Neural crest cell (in vitro differentiated cells): Measurements from ENCODE around the gene HSF2BP. TPM values are rescaled to one million over a fixed set of nuclear protein-coding genes. Genes with fewer than 3 reads are reported as not detected.
"Not testable (repeated sequence)": the region's sequence is repeated elsewhere in the genome, so short reads cannot be mapped to it uniquely, and the experiment has no call there.

Experiments used
- DNase-seq: peaks from one replicate; pipeline ENCODE4 v3.0.0; 2021; ENCODE audit warnings: low read depth, mixed read lengths, low spot score
- H3K27ac Mint-ChIP-seq: one replicate; pipeline ENCODE4 v1.8.0; 2021; ENCODE audit warnings: mild to moderate bottlenecking, mixed read lengths; ENCODE audit not compliant: unreplicated experiment
- H3K27me3 Mint-ChIP-seq: 2 replicates; pipeline ENCODE4 v1.8.0; 2021; ENCODE audit warnings: low read depth, mild to moderate bottlenecking, mixed read lengths
- H3K36me3 Mint-ChIP-seq: 2 replicates; pipeline ENCODE4 v1.8.0; 2021; ENCODE audit warnings: low read depth, mild to moderate bottlenecking, mixed read lengths
- H3K4me1 Mint-ChIP-seq: 2 replicates; pipeline ENCODE4 v1.8.0; 2021; ENCODE audit warnings: mixed read lengths
- H3K4me3 Mint-ChIP-seq: one replicate; pipeline ENCODE4 v1.8.0; 2021; ENCODE audit warnings: mild to moderate bottlenecking, mixed read lengths
- H3K9me3 Mint-ChIP-seq: 2 replicates; pipeline ENCODE4 v1.8.0; 2021; ENCODE audit warnings: mixed read lengths
- total RNA-seq: library from RNA; stranded (reverse); gene quantifications from 2 replicates; pipeline ENCODE4 v1.2.1, GENCODE V29; 2021
- TF ChIP-seq, protein P1 (sequence below): fragments of 200-600 bp; sonication (generic); conservative IDR thresholded peaks from 2 replicates; pipeline ENCODE4 v1.5.0; 2021; ENCODE audit warnings: antibody characterized with exemption, mild to moderate bottlenecking

The HSF2BP gene
- total RNA-seq, 1 donor from 2014 or later: 2.3 TPM

DNA sequence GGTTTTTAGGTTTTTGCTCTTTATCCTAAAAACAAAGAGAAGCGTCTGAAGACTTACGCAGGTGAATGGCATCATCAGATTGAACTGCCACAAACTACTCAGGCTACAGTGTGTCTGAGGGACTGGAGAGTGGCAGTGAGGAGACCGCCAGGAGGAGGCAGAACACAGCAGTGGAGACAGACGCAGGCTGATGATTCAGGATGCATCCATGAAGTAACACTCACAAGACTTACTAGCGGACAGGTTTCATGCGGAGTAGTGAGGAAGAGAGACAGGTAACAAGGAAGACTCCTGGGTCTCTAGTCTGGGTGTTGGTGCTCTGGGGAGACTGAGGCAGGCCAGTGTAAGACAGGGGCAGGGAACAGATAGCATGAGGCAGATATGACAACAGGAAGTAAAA lies 5.7 kb downstream of the HSF2BP start:
- TF ChIP-seq, protein P1, sequence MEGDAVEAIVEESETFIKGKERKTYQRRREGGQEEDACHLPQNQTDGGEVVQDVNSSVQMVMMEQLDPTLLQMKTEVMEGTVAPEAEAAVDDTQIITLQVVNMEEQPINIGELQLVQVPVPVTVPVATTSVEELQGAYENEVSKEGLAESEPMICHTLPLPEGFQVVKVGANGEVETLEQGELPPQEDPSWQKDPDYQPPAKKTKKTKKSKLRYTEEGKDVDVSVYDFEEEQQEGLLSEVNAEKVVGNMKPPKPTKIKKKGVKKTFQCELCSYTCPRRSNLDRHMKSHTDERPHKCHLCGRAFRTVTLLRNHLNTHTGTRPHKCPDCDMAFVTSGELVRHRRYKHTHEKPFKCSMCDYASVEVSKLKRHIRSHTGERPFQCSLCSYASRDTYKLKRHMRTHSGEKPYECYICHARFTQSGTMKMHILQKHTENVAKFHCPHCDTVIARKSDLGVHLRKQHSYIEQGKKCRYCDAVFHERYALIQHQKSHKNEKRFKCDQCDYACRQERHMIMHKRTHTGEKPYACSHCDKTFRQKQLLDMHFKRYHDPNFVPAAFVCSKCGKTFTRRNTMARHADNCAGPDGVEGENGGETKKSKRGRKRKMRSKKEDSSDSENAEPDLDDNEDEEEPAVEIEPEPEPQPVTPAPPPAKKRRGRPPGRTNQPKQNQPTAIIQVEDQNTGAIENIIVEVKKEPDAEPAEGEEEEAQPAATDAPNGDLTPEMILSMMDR: no peak
- H3K27me3 Mint-ChIP-seq: no peaks in the 10 kb centered on the region
- no peak overlapping the region for H3K27ac Mint-ChIP-seq
- no peaks in the 10 kb centered on the region for H3K4me1 Mint-ChIP-seq
- H3K36me3 Mint-ChIP-seq: no peaks in the 10 kb centered on the region
- no peak overlapping the region for H3K4me3 Mint-ChIP-seq
- no peaks in the 10 kb centered on the region for H3K9me3 Mint-ChIP-seq
- no peak for DNase-seq

DNA sequence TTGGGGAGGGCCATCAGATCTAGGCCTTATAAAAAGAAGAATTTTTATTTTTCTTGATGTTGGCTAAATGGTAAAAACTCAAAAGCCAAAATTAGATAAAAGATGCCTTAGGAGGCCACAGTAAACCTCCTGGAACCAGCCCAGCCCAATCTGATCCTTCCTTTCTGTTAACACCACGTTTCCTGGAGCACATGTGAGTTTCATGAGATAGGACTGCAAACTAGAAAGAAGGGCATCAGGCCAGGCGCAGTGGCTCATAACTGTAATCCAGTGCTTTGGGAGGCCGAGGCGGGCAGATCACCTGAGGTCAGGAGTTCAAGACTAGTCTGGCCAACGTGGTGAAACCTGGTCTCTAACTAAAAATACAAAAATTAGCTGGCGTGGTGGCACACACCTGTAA lies 6.7 kb downstream of the HSF2BP start:
- Mint-ChIP-seq H3K4me1 (no peaks in the 10 kb centered on the region), H3K4me3 (no peak overlapping the region), H3K9me3 (no peaks in the 10 kb centered on the region), H3K27me3 (no peaks in the 10 kb centered on the region), H3K36me3 (no peaks in the 10 kb centered on the region), H3K27ac (no peak overlapping the region)
- TF ChIP-seq, protein P1: no peak
- DNase-seq: no peak

DNA sequence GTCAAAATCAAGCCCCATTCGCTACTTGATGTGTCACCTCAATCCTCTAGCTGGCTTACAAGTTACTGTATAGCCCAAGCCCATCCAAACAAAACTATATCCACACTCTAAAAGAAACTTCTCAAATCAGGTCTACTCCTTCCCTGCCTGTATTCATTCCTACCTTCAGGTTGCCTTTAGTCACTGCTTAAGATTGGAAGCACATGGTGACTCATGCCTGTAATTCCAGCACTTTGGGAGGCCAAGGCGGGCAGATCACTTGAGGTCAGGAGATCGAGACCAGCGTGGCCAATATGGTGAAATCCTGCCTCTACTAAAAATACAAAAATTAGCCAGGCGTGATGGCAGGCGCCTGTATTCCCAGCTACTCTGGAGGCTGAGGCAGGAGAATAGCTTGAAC lies 7.4 kb downstream of the HSF2BP start:
- H3K36me3 Mint-ChIP-seq, H3K4me3 Mint-ChIP-seq, DNase-seq, H3K27ac Mint-ChIP-seq, H3K27me3 Mint-ChIP-seq, H3K4me1 Mint-ChIP-seq, H3K9me3 Mint-ChIP-seq: not testable (repeated sequence)

DNA sequence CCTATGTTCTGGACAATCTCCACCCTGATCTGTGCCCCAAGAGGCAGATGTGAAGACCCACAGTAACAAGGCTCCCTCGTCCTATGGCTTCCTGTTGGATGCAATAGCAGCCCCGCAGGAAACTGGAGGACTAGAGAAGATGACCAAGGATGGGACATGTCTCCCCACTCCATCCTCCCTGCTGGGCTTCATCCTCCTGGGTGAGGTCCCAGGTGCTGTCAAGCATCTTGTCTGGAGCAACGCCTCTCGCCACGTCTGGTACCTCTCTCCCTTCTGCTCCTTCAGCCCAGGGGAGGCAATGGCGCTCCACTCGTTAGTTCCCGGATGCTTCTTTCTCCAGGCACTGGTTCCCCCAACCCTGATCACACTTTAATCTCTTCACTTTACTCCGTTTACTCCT lies 11.1 kb downstream of the HSF2BP start:
- peak overlapping the region; percentile 22 for H3K27ac Mint-ChIP-seq
- H3K4me3 Mint-ChIP-seq: no peak overlapping the region
- no peaks in the 10 kb centered on the region for H3K9me3 Mint-ChIP-seq
- no peaks in the 10 kb centered on the region for H3K27me3 Mint-ChIP-seq
- no peak for DNase-seq
- no peaks in the 10 kb centered on the region for H3K36me3 Mint-ChIP-seq
- H3K4me1 Mint-ChIP-seq: peaks cover 12% of the 10 kb centered on the region
- TF ChIP-seq, protein P1: no peak

DNA sequence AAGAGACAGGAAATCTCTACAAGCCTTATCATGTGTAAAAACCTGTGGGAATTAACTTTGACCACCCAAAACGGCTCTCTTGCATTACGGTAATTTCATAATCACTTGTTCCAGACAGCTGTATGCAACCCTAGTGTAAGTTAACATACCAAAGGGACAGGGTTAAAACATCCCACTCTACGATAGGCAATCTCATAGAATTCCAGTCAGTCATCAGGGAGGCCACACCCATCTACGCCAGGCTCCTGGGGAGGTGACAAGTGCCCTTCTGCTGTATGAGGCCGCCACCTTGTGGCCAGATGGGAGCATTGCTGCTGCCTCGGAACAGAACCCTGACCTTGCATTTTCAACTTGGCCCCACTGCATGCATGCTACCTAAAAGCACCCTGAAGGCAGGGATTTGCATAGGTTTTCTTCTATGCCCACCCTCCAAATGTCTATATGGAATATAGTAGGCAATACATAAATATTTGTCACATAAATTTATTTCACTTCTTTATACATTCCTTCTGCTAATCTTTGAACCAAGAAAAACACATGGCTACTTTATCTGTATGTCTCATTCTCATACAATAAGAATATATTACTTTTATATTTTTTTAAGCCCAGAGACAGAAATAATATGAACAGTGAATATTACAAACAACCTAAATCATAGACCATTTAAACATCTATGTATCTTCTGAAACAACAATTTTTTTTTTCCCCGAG lies 12.6 kb downstream of the HSF2BP start:
- Mint-ChIP-seq H3K36me3 (no peaks in the 10 kb centered on the region), H3K27ac (no peak overlapping the region), H3K27me3 (no peaks in the 10 kb centered on the region), H3K9me3 (no peaks in the 10 kb centered on the region), H3K4me1 (peaks cover 12% of the 10 kb centered on the region), H3K4me3 (no peak overlapping the region)
- peak; percentile 90 for DNase-seq
- TF ChIP-seq, protein P1: peak; percentile 100

DNA sequence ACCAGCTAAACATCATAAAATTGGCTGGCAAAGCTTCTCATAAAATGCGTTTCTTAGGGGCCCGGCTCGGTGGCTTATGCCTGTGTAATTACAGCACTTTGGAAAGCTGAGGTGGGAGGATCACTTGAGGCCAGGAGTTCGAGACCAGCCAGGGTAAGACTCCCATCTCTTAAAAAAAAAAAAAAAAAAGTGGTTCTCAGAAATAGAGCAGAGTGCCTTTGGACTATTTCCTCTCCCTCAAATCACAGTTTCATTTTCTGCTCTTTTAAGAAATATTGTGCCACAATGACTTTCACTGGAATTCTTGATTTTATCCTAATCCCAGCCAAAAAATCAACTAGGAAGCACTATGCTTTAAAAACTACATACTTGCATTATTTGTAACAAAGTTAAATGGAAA lies 13.3 kb downstream of the HSF2BP start:
- DNase-seq: no peak
- H3K4me3 Mint-ChIP-seq: no peak overlapping the region
- H3K36me3 Mint-ChIP-seq: no peaks in the 10 kb centered on the region
- peaks cover 12% of the 10 kb centered on the region for H3K4me1 Mint-ChIP-seq
- H3K27ac Mint-ChIP-seq: no peak overlapping the region
- TF ChIP-seq, protein P1: no peak
- no peaks in the 10 kb centered on the region for H3K27me3 Mint-ChIP-seq
- H3K9me3 Mint-ChIP-seq: no peaks in the 10 kb centered on the region
